HG03175 (cell line): ENCODE results near the gene TBC1D24.
"Not testable (repeated sequence)": the region's sequence is repeated elsewhere in the genome, so short reads cannot be mapped to it uniquely, and the experiment has no call there.

Experiments used
- ATAC-seq: cut with Tn5 transposase; IDR thresholded peaks from one replicate; pipeline ENCODE4 v1.9.1; 2021; ENCODE audit warnings: mild to moderate bottlenecking, moderate library complexity; ENCODE audit not compliant: unreplicated experiment

The TBC1D24 gene

DNA sequence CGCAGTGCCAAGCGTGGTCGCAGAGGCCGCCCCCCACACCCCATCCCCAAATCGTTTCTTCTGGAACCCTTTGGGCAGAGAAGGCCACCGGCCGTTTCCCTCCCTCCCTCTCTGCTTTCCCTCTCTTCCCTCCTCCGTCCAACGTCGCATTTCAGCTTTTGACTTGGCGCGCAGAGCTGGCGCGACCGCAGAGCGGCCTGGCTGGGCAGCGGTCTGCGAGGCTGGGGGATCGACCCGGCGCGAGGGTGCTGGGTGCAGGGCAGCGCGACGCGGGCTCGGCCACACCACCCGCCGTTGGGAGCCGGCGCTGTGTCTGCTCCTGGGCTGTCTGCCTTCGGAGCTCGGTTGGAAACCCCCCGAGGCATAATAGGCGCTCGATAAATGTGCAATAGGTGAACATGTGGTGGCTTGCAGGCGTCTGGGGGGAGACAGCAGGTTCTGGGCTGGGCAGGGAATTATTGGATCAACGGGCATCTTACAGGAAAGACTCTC, 6.6 kb upstream of the TBC1D24 start:
- ATAC-seq: no peak

DNA sequence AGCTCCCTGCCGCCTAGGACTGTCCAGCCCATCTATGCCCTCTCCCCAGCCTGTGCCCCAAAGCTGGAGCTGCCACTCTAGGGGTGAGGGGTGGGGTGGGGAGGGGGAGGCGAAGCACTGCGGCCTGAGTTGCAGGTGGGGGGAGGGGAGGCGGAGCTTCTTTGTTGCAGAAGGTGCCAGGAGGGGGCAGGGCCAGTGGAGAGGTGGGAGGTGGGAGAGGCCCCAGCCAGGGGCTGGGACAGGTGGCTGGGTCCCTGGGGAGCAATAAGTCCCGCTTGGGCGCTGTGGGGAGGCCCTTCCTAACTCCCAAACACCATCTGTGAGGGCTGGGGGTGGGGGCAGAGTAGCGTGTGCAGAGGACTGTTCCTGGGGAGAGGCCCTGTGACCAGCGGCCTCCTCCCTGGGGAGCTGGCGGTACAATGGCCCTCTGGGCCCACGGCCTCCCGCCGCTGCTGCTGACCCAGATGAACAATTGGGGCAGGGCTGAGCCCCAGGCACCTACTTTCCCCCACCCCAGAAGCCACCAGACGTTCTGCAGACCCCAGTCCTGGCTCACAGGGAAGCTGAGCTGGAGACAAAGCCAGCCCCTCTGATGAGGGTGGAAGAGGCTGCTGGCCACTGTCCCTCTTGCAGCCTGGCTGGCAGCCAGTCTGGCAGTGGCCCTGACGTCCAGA, 6.1 kb upstream of the TBC1D24 start:
- ATAC-seq: no peak

DNA sequence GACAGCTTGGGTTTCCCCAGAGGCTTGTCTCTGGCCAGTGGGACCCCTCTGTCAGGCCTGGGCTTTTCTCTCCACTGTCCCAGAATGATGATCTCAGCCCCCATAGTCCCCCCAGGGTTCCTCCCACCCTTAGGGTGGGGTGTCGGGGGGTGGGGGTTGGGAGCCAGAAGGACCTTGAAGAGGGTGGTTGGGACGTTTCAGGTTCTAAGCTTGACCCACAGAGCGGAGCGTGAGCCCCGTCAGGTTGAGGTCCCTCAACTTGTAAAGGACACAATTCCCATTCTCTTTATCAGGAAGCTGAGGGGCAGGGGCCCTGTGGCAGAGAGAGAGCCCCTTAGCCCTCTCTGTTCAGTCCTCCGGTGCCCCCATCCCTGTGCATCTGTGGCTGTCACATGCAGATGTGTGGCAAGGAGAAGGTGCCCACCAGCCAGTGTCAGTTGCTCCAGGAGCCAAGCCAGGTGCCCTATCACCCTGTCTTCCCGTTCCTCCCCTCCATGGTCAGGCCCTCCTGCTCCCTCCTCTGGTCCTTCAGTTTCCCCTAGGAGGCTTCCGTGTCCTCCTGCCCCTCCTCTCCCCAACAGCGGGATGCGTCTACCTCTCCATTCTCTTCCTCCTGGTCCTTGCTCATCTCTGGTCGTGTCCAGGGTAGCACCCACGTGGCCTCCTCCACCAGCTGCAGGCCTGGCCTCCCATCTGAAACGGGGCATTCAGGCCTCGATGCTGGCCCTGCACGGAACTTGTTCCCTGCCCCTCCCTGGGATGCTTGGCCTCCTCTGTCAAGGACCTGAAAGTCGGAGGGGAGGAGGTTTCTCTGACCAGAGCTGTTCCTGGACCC, 5.3 kb upstream of the TBC1D24 start:
- no peak for ATAC-seq

DNA sequence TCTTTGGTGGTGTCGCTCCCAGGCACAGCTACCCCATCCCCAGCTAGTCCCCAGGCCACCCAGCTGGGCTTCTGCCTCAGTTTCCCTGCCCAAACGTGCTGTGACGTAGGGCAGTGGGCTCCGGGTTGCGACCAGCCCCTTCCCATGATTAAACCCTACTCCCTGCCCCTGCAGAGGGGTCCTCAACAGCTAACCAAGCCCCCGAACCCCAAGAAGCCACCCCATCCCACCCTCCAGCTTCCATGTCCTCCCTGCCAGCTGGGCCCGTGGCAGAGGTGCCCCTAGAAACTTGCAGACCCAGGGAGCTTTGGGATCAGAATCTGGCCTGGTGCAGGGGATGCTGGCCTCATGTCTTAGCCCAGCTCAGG, 4.7 kb upstream of the TBC1D24 start:
- ATAC-seq: no peak

DNA sequence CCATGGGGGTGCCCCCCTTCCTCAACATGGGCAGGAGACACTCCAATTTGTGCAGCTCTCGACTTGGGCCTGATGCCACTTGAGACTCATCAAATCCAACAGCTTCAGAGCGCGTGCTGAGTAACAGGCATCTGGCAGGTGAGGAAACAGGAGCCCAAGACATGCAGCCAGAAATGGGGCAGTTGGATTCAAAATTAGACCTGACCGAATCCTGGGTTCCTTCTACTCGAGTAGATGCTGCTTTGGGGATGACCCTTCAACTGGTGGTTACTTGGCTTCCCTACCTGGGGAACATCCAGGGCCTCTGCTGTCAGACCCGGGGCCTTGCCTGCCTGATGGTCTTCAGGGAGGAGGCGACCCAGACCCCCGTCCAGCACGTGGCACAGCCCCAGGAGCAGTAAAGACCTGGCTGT, 4.3 kb upstream of the TBC1D24 start:
- ATAC-seq: no peak

DNA sequence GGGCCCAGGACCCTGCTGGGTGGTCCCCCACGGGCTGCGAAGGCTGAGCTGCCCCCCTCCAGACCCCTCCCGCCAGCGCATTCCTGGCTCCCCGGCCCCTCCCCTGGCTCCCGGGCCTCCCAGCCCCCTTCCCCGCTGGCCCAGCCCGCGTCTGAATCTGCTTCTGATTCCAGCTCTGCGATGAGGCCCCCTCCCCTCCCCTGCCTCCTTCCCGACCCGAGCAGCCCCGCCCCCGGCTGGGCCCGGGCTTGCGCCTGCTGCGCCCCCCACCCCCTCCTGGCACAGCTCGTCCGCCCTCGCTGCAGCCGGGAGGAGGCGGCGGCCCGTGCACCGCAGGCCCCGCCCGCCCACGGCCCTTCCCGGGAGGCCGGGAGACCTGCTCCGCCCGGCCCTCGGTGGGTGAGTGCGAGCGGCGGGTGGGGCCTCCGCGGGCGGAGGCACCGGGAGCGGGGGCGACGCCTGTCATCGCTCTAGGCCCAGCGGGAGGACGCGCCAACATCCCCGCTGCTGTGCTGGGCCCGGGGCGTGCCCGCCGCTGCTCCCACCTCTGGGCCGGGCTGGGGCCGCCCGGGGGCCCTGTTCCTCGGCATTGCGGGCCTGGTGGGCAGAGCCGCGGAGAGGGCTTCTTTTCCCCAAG, 3.8 kb upstream of the TBC1D24 start, which contains the start of gene NTN3:
NTN3 (plus strand) TSS at position 282 of the 637 bp plus-strand sequence. CDS start 405 bp downstream, outside the sequence.
- ATAC-seq: no peak

DNA sequence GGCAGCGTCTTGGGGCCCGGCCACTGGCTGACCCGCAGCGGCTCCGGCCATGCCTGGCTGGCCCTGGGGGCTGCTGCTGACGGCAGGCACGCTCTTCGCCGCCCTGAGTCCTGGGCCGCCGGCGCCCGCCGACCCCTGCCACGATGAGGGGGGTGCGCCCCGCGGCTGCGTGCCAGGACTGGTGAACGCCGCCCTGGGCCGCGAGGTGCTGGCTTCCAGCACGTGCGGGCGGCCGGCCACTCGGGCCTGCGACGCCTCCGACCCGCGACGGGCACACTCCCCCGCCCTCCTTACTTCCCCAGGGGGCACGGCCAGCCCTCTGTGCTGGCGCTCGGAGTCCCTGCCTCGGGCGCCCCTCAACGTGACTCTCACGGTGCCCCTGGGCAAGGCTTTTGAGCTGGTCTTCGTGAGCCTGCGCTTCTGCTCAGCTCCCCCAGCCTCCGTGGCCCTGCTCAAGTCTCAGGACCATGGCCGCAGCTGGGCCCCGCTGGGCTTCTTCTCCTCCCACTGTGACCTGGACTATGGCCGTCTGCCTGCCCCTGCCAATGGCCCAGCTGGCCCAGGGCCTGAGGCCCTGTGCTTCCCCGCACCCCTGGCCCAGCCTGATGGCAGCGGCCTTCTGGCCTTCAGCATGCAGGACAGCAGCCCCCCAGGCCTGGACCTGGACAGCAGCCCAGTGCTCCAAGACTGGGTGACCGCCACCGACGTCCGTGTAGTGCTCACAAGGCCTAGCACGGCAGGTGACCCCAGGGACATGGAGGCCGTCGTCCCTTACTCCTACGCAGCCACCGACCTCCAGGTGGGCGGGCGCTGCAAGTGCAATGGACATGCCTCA, 3.1 kb upstream of the TBC1D24 start:
- ATAC-seq: no peak

DNA sequence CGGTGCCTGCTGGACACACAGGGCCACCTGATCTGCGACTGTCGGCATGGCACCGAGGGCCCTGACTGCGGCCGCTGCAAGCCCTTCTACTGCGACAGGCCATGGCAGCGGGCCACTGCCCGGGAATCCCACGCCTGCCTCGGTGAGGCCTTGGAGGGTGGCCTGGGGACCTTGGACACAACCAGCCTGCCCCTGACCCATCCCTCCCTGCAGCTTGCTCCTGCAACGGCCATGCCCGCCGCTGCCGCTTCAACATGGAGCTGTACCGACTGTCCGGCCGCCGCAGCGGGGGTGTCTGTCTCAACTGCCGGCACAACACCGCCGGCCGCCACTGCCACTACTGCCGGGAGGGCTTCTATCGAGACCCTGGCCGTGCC, 2.5 kb upstream of the TBC1D24 start:
- ATAC-seq: no peak

DNA sequence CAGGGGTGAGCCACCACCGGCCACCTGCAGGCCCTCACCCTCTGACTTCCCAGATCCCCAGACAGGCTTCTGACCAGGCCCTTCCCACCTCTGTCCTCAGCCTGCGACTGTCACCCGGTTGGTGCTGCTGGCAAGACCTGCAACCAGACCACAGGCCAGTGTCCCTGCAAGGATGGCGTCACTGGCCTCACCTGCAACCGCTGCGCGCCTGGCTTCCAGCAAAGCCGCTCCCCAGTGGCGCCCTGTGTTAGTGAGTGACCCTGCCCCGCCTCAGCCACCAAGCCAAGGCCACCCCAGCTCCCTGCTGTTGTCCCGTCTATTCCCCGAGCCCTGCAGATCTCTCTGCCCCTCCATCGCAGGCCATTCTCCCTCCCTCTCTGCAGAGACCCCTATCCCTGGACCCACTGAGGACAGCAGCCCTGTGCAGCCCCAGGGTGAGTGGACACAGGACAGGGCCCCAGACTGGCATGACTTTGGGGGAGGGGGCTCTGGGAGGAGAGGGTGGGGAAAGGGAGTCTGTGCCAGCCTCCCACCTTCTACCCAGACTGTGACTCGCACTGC, 2.0 kb upstream of the TBC1D24 start:
- ATAC-seq: no peak

DNA sequence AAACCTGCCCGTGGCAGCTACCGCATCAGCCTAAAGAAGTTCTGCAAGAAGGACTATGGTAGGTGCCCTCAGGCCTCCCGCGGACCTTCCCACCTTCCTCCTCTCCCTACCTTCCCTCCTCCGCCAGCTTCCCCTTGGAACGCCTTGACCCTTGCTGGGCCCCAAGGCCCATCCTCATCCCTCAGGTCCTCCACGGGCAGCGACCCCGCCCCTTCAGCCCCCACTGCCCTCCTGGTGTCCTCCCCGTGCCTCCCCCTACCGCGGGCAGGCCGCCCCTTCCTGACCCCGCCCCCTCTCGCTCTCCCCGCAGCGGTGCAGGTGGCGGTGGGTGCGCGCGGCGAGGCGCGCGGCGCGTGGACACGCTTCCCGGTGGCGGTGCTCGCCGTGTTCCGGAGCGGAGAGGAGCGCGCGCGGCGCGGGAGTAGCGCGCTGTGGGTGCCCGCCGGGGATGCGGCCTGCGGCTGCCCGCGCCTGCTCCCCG, 1.4 kb upstream of the TBC1D24 start:
- no peak for ATAC-seq

DNA sequence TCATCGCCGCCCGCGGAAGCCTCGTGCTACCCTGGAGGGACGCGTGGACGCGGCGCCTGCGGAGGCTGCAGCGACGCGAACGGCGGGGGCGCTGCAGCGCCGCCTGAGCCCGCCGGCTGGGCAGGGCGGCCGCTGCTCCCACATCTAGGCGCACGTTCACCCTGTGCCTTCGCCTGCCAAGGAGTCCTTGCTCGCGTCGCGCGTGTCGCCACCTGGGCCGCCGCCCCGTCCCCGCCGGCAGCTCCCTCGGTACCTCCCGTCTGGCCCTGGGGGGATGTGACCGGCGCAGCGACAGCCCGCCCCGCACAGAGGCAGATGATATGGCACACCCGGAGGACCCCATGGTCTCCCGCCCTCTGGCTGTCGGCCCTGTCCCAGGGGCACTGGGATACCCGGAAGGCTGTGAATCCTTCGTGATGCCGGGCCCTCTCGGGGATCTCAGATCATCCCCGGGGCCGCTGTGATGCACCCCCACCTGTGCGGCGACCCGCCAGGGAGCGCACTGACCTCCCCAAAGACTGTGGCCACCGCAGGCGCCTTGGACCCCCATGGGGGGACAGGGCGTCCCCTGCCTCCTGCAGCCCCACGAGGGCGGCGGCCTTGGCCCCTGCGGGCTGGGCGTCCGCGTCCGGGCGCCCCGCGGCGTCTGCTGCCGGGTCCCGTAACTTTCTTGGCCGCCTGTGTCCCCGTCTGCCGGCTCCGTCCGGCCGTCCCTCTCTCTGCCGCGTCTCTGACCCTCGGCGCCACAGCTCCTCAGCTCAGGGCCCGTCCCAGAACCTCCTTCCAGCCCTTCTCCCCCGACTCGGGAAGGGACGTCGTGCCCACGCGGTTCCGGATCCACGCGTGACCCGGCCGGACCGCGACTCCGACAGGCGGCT, 689 bp upstream of the TBC1D24 start:
- ATAC-seq: peak; percentile 29

DNA sequence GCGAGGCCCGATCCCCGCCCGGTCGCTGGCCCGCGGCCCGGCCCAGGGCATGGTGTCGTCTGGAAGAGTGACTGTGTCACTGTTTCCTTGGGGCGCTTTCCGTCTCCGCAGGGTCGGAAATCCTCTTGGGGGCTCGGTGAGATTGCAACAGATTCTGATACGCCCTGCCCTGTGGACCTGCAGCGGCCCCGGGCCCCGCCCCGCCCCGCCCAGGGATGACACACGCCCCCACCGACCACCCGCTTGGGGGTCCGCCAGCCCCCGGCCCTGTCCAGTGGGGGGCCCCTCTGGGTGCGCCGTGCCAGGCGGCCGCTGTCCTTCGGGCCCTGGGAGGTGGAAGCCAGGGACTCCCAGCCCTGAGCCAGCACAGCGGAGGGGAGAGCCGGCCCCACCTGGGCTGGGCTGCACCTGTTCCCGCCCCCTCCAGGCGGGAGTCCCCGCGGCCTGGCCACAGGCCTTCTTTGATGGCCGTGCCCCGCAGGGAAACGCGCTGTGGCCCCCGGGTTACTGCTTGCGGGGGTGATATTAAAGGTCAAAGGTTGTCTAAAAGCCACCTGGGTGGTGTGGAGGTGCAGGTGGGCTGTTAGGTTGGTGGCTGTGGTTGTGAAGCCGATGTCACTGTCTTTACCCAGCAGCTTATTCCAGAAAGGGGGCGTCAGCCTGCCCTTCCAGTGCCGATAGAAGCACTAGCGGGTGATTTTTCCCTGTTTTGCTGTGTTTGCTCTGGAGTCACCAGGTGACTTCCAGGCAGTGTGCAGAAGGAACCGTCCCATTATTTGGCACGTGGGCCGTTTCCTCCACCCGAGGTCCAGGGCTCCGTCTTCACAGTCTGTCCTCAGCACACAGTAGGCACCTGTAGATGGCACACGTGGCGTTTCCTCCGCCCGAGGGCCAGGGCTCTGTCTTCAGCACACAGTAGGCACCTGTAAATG, 752 bp downstream of the TBC1D24 start:
- ATAC-seq: peak; percentile 17

DNA sequence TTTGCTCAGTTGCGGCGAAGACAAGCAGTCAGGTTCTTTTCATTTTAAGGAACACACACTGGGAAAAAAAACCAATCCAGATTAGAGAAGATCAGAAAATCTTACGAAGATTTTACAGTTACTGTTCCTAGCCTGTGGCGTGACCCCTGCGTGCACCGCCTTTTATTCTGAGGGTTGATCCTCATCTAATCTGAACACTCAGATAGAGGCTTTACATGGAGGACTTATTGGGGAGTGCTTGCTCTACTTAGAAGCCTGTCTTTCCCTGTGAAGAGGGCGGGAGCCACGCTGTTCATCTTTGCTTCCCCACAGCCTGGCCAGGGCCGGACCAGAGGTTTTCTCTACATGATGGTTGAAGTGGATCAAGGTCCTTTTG, 1.4 kb downstream of the TBC1D24 start:
- no peak for ATAC-seq

DNA sequence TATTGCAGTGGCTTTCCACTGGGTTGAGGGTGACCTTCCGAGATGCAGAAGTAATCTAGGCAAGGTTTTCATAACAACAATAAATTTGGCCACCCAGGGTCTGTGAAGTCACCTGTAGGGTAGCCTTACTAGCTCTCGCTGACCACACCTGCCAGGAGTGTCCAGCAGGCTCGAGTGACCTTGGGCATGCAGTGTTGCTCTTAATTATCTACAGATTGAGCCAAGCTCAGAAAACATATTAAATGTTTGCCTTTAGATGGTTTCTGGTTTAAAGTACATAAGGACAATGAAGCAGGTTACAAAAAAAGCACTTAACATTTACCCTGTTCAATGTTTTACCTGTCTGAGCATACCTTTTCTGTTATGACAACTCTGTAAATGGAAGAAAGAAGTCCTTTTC, 1.8 kb downstream of the TBC1D24 start:
- no peak for ATAC-seq

DNA sequence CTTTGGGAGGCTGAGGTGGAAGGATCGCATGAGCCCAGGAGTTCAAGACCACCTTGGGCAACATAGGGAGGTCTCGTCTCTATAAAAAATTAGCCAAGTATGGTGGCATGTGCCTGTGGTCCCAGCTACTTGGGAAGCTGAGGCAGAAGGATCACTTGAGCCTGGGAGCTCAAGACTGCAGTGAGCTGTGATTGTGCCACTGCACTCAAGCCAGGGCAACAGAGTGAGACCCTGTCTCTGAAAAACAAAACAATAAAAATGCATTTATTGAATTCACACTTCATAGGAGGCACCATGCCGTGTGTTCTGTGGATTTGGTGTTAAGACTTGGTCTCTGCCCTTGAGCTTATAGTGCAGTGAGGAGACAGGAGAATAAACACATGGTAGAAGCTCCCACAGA, 2.4 kb downstream of the TBC1D24 start:
- no peak for ATAC-seq

DNA sequence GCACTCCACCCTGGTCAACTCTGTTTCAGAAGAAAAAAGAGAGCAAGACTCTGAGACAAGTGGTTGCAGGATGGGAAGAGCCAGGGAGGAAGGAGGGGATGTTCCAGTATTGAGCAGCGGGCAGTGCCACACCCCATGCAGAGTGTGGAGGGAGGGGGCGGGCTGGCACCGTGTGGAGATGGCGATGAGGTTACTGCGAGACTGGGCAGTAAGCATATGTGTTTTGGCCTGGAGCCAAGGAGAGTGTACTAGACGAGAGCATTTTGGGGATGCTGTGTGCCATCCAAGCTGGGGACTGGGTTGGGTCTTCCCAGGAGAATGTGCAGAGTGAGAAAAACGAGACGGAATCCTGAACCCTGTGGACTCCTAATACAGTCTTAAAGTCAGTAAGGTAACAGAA, 3.4 kb downstream of the TBC1D24 start:
- ATAC-seq: no peak

DNA sequence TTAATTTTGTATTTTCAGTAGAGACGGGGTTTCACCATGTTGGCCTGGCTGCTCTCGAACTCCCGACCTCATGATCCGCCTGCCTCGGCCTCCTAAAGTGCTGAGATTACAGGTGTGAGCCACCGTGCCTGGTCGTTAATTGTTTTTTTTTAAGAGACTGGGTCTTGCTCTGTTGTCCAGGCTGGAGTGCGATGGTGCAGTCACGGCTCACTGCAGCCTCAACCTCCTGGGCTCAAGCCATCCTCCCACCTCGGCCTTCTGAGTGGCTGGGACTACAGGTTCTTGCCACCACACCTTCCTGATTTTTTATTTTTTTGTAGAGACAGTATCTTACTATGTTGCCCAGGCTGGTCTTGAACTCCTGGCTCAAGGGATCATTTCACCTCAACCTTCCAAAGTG, 5.1 kb downstream of the TBC1D24 start:
- ATAC-seq: not testable (repeated sequence)

DNA sequence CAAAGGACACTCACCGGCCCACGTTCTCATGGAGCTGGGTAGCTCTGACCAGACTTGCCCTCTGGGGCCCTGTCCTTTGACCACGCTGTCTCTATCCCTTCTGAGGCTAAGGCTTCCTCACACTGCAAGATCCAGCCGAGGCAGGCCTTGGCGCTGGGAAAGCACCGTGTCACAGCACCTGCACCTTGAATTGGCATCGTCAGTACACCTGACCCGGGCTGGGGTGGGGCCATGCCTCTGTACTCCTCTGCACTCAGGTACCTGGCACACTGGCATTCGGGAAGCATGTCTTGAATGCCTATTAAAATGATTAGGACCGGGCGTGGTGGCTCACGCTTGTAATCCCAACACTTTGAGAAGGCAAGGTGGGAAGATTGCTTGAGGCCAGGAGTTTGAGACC, 6.0 kb downstream of the TBC1D24 start:
- no peak for ATAC-seq
